Measurements from ENCODE around the gene ST3GAL4.
A peak's percentile ranks its signal among the peaks of the same experiment; 100 is the strongest.
"Not testable (repeated sequence)": the region's sequence is repeated elsewhere in the genome, so short reads cannot be mapped to it uniquely, and the experiment has no call there.

ST3GAL4 gene, protein sequence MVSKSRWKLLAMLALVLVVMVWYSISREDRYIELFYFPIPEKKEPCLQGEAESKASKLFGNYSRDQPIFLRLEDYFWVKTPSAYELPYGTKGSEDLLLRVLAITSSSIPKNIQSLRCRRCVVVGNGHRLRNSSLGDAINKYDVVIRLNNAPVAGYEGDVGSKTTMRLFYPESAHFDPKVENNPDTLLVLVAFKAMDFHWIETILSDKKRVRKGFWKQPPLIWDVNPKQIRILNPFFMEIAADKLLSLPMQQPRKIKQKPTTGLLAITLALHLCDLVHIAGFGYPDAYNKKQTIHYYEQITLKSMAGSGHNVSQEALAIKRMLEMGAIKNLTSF

GRCh38 chr11:126355324-126355925, at the start of gene ST3GAL4:
Gene ST3GAL4, plus strand, starts transcription at chr11:126355686. Its CDS starts 50,470 bp downstream, at chr11:126406156.
- DNase-seq, result peak; percentile 93

DNA sequence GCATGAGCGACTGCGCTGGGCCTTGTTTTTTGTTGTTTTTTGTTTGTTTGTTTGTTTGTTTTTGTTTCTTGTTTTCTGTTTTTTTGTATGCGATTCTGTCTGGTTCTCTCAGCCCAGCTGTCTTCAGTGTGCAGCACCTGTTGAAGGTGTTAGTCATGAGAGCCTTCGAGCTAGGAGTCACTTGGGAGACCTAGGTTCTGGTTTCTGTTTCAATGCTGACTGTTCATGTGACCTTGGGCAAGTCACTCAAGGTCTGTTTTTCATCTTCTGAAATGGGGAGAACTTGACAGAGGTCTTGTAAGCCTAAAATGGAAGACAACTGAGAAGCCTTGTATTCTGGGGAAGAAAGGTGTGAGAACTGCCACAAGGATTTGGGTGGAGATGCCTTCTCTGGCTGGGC, 49.8 kb upstream of the ST3GAL4 start:
- no peak for DNase-seq

GRCh38 chr11:126307706-126308105, 47.8 kb upstream of the ST3GAL4 start:
- DNase-seq, result peak; percentile 63

DNA sequence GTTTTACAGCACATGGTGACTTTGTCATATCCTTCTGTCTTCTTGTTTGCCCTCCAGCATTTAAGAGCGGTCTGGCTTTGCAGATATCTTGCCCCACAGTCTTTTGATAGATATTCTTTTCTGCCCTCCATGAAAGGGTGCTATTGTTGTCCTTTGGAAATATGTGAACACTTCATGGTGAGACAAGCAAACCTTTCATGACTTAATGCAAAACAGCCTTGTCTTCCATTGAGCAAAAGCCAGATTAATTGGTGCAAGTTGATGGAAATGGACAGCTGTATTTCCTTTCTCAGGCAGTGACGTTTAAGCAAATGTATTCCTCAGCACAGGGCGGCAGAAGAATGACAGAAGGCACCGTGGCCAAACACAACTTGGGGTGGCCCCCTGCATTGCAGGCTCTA, 47.2 kb upstream of the ST3GAL4 start:
- DNase-seq, result peak; percentile 31

DNA sequence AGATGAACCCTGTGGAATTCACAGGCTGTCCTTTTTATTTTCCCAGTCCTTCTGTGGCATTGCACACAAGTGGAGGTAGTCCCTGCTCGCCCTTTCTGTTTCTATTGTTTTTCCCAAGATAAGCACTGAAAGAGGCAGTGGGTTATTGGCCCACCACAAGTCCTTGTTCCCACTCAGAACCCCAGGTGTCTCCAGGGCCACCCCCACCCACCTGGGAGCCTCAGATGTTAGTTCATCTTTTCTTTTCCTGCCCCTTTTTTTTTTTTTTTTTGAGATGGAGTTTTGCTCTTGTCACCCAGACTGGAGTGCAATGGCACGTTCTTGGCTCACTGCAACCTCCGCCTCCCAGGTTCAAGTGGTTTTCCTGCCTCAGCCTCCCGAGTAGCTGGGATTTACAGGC, 46.7 kb upstream of the ST3GAL4 start:
- DNase-seq, result not testable (repeated sequence)

GRCh38 chr11:126310200-126310991, 45.1 kb upstream of the ST3GAL4 start:
- DNase-seq, result peak; percentile 91

GRCh38 chr11:126310992-126311310, 44.5 kb upstream of the ST3GAL4 start:
- DNase-seq, result no peak

- no peak for DNase-seq
Observed at GRCh38 chr11:126311401-126312291, 43.8 kb upstream of the ST3GAL4 start.

DNA sequence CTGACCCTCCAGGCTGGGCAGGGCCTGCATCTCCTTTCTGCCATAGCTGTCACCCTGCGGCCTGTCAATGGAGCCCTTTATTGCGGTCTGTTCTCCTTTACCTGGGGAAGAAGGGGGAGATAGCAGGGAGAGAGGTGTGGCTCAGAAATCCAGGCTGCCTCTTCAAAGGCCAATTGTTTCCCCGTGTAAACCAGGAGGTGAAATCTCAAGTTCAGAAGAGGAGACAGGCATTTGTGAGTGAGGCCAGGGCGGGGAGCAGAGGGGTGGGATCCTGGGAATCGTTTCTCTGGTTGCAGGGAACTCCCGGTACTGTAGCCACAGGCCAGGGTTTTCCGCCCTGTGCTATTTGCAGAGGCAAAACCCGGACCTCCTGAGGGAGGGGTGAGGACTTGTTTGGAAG, 42.5 kb upstream of the ST3GAL4 start:
- DNase-seq, result no peak

DNA sequence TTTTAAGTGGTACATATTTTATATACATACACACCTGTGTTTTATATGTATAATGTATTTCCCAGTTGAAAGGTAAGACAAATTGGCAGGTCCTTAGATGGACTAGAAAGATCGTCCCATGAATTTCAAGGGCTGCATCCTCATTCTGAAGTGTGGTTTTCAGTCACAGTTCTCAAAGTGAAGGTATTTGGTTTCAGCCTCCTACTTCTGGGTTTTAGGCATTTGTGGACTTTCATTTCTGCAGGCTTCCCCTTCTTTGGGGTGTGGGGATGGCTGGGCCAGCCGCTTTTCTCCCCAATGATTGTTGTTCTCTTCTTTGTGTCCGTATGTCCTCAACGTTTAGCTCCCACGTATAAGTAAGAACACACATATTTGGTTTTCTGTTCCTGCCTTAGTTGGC, 41.7 kb upstream of the ST3GAL4 start:
- no peak for DNase-seq

GRCh38 chr11:126317432-126317755, 38.1 kb upstream of the ST3GAL4 start:
- DNase-seq, result no peak

GRCh38 chr11:126317756-126318573, 37.5 kb upstream of the ST3GAL4 start:
- peak; percentile 78 for DNase-seq

GRCh38 chr11:126318574-126319373, 36.7 kb upstream of the ST3GAL4 start:
- peak; percentile 89 for DNase-seq

- no peak for DNase-seq
Observed at GRCh38 chr11:126319374-126319740, 36.1 kb upstream of the ST3GAL4 start.

DNA sequence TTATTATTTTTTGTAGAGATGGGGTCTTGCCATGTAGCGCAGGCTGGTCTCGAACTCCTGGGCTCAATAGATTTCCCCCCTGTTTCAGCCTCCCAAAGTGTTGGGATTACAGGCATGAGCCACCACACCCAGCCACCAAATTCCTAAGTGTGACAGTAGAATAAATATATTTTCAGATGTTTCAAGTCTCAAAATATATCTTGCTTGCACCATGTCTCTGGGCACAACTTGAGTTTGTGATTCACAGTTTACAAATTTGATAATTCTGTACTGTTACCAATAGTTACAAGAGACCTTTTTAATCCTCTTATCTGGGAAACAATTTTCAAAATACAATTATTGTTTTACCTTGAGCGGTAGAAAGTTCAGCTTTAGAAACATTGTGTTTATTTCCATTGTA, 32.5 kb upstream of the ST3GAL4 start:
- DNase-seq, result no peak

DNA sequence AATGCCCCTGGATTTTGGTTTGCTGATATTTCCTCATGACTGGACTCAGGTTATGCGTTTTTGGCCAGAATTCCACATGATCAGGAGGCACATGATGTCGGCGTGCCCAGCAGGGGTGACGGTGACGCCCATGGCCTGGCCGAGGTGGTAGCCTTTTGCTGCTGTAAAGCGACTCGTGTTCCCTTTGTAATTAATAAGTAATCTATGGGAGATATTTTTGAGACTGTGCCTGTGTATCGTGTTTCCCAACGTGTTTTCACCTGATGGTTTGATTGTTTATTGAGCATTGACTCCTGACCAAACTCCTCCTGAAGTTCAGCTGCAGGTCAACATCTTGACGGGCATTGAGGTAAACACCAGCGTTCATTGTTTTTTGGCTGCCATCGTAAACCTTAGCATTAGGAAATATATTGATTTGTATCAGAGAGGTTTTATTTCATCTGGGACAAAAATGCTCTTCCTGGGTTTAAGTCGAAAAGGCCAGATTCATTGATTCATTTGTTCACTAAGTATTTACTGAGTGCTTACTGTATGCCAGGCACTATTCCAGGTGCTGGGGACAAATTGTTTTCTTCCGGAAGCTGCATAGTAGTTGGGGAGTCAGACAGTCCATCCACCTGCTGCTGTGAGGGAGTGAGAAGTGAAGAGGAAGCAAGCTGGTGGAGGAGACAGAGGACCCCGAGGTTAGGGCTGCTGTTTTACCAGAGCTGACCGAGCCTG, 28.0 kb upstream of the ST3GAL4 start:
- DNase-seq, result no peak

DNA sequence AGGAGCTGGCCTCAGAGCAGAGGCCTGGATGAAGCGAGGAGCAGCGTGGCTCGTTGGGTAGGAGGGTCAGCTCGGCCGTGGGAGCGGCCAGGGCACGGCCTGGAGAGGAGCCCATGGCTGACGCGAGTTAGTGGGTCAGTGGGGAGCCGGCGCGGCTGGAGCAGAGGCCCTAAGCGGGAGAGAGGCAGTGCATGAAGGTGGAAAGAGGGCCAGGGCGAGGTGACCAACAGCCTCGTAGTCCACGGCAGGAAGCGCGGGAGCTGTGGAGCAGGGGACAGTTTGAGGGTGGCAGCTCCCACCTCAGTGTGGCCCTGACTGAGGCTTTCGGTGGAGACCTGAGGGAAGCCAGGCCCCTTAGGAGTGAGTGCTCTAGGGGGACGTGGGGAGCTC, 27.5 kb upstream of the ST3GAL4 start:
- no peak for DNase-seq

GRCh38 chr11:126328444-126328843, 27.0 kb upstream of the ST3GAL4 start:
- DNase-seq, result no peak

- DNase-seq, result no peak
Observed at GRCh38 chr11:126328938-126329643, 26.4 kb upstream of the ST3GAL4 start.

DNA sequence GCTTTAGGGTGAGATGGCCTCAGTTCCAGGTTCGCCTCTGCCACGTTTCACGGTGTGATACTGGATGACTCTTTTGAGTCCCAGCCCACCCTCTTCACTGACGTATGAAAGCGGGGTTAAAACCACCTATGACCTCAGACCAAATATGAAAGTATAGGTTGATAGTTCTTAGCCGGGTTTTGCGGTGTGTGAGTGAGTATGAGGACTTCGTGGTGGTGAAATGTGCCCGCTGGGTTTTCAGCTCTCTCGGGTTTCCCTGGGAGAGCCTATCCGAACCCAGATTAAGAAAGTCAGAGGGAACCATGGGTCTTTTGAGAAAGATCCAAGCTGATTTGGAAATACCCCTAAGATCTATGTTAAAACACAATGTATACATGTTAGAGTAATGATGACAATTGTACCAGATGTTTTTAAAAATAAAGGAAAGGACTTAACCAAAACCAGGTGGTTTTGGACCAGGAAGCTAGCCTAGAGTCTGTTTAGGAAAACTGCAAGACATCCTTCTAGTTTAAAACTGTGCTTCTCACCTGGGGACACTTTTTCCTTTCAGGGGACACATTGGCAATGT, 25.8 kb upstream of the ST3GAL4 start:
- no peak for DNase-seq

Data from eye (tissue), 1 donor.